ENCODE data around the gene SYCE1L.
"Not testable (repeated sequence)": the region's sequence is repeated elsewhere in the genome, so short reads cannot be mapped to it uniquely, and the experiment has no call there.

DNA sequence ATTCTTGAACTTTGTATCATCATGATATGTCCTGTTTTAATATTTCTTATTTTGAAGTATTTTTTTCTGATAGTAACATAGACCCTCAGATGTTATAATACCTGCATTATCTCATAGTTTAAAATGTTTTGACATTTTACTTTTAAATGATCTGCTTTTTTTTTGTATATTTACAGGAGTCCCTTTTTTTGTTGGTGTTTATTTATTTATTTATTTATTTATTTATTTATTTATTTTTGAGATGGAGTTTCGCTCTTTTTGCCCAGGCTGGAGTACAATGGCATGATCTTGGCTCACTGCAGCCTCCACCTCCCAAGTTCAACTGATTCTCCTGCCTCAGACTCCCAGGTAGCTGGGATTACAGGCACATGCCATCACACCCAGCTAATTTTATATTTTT is 12.9 kb upstream of the SYCE1L start:
- not testable (repeated sequence) for TF ChIP-seq CTCF (conservative IDR thresholded peaks at IDR 0.05); ZFX (IDR thresholded peaks at IDR 0.05)

Measured in C4-2B (cell line).